Mucosa of descending colon (tissue), 3 donors: Measurements from ENCODE around the gene SPPL3. TPM values are rescaled to one million over a fixed set of nuclear protein-coding genes. Genes with fewer than 3 reads are reported as not detected.

Experiments
- ATAC-seq: fragments of 200-7000 bp; cut with Tn5 transposase; one replicate; pipeline ENCODE4 v1.9.1; 2020; ENCODE audit warnings: mild to moderate bottlenecking, moderate library complexity
- DNase-seq, 3 donors: peaks; one replicate each; pipeline ENCODE4 v3.0.0-alpha.2; 2020
- H3K36me3 ChIP-seq: fragments of 200-600 bp; one replicate; pipeline ENCODE4 v1.8.0; 2021; ENCODE audit warnings: low read depth, mild to moderate bottlenecking
- H3K4me1 ChIP-seq: fragments of 200-600 bp; one replicate; pipeline ENCODE4 v1.8.0; 2021; ENCODE audit warnings: low read depth, mild to moderate bottlenecking
- H3K4me3 ChIP-seq: fragments of 200-600 bp; one replicate; pipeline ENCODE4 v1.8.0; 2021; ENCODE audit warnings: mild to moderate bottlenecking
- H3K9me3 ChIP-seq: fragments of 200-600 bp; one replicate; pipeline ENCODE4 v1.8.0; 2021; ENCODE audit warnings: mild to moderate bottlenecking
- intact Hi-C, 2 donors: fragments of 100-400 bp; cut with DNase I in 1 of 2; cut with micrococcal nuclease in 1 of 2; formaldehyde crosslinking; loops; one replicate each; pipeline versions ENCODE4 v1.11.0 to v1.11.1; 2022; cut with DNase I, micrococcal nuclease
- total RNA-seq, 3 donors: library from RNA; stranded (reverse); fragmentation: NEBNext Ultra II Directional in 2 of 3; extraction: Animal tissue kit (Norgen Biotek cat#: 25700) in 2 of 3; gene quantifications; one replicate each; pipeline versions ENCODE4 v1.2.1 to v1.2.4, GENCODE V29; 2021 to 2023
- TF ChIP-seq, protein P1 (sequence below): fragments of 200-600 bp; IDR thresholded peaks from one replicate; pipeline ENCODE4 v1.8.0; 2022; ENCODE audit warnings: antibody characterized with exemption, mild to moderate bottlenecking
- donor health status: DM: no; HTN: no; CAD: no; lungs with moderate emphysema.
- donor health status: DM: no; HTN: no; CAD: no.
- donor health status: DM: no; HTN: yes; CAD: no.

Gene SPPL3
- total RNA-seq, 3 donors from 2014 or later = 51.8 to 72.1 (median 65.6) TPM

- no peaks in the 10 kb centered on the region for H3K36me3 ChIP-seq
- no peaks in the 10 kb centered on the region for H3K9me3 ChIP-seq
- ATAC-seq (no peak), DNase-seq (no peak)
- peaks cover 25% of the 10 kb centered on the region for H3K4me1 ChIP-seq
- no peak overlapping the region for H3K4me3 ChIP-seq
- intact Hi-C loops = no loop called here
- TF ChIP-seq, protein P1, sequence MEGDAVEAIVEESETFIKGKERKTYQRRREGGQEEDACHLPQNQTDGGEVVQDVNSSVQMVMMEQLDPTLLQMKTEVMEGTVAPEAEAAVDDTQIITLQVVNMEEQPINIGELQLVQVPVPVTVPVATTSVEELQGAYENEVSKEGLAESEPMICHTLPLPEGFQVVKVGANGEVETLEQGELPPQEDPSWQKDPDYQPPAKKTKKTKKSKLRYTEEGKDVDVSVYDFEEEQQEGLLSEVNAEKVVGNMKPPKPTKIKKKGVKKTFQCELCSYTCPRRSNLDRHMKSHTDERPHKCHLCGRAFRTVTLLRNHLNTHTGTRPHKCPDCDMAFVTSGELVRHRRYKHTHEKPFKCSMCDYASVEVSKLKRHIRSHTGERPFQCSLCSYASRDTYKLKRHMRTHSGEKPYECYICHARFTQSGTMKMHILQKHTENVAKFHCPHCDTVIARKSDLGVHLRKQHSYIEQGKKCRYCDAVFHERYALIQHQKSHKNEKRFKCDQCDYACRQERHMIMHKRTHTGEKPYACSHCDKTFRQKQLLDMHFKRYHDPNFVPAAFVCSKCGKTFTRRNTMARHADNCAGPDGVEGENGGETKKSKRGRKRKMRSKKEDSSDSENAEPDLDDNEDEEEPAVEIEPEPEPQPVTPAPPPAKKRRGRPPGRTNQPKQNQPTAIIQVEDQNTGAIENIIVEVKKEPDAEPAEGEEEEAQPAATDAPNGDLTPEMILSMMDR = no peak
Observed at GRCh38 chr12:120830052-120830940, 73.9 kb downstream of the SPPL3 start.

DNA sequence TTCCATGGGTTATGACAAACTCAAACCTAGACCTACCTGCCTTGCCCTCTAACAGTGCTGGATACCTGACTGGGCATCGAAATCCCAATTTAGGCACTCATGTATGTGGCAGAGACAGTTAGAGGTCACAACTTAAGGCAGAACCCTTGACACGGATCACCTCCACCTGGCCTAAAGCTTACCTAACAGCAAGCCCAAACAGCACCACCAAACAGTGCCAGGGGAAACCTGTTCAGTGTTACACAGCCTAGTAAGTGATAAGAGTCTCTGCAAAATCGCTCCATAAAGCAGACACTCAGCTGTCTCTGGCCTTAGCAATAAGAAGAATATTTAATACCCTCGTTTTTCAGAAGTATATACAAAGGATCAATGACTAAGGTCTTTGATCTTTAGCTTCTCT lies 77.8 kb downstream of the SPPL3 start:
- no peak for DNase-seq
- TF ChIP-seq, protein P1 = no peak
- no peaks in the 10 kb centered on the region for H3K36me3 ChIP-seq
- H3K4me1 ChIP-seq = peaks cover 14% of the 10 kb centered on the region
- H3K4me3 ChIP-seq = no peak overlapping the region
- no peak for ATAC-seq
- no peaks in the 10 kb centered on the region for H3K9me3 ChIP-seq
- intact Hi-C loops = no loop called here

GRCh38 chr12:120825337-120825736 lies 78.8 kb downstream of the SPPL3 start:
- no peaks in the 10 kb centered on the region for H3K9me3 ChIP-seq
- no peak overlapping the region for H3K4me3 ChIP-seq
- TF ChIP-seq, protein P1 = no peak
- no peak for ATAC-seq
- H3K4me1 ChIP-seq = peaks cover 12% of the 10 kb centered on the region
- DNase-seq = no peak
- H3K36me3 ChIP-seq = no peaks in the 10 kb centered on the region
- intact Hi-C loops = no loop called here

DNA sequence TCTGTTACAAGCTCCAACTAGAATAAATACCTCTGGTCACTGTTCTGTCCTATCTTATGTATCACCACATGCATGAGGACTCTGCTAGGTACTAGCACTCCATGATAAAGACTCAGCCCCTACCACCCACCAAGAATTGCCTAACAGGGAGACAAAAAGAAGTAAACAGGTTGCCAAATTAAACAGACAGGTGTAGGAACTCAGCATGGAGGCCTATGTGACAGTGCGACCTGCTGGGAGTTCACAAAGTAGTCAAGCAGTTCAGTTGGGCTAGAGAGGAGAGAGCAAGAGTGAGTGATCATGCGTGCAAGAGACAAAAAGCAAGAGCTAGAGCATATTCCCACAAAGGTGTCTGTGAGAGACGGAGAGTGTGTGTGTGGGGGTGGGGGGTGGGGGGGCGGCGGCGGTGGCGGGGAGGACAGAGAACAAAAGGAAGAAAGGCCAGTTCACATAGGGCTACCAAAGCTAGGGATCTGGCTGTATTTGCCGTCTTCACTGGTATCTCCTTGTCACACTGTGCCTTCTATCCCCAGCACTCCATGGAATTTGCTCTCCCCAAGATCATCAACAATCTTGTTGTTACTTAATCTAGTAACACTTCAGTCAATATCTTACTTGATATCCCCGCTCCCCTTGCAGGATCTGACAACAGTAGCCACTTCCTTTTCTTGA lies 81.2 kb downstream of the SPPL3 start:
- Histone ChIP-seq H3K36me3 (no peaks in the 10 kb centered on the region), H3K4me3 (no peak overlapping the region), H3K9me3 (no peaks in the 10 kb centered on the region), H3K4me1 (no peaks in the 10 kb centered on the region)
- TF ChIP-seq, protein P1 = no peak
- ATAC-seq (no peak), DNase-seq (no peak)
- intact Hi-C loops = no loop called here

- Histone ChIP-seq H3K36me3 (no peaks in the 10 kb centered on the region), H3K4me3 (no peak overlapping the region), H3K4me1 (no peaks in the 10 kb centered on the region), H3K9me3 (no peaks in the 10 kb centered on the region)
- TF ChIP-seq, protein P1 = no peak
- intact Hi-C loops = no loop called here
- DNase-seq (no peak), ATAC-seq (no peak)
Observed at GRCh38 chr12:120821878-120822277, 82.3 kb downstream of the SPPL3 start.
